ENCODE results near the gene TSPO2. TPM values are rescaled to one million over a fixed set of nuclear protein-coding genes. Genes with fewer than 3 reads are reported as not detected.

TSPO2 gene
- total RNA-seq, 1 experiment from 2014 or later = not detected

DNA sequence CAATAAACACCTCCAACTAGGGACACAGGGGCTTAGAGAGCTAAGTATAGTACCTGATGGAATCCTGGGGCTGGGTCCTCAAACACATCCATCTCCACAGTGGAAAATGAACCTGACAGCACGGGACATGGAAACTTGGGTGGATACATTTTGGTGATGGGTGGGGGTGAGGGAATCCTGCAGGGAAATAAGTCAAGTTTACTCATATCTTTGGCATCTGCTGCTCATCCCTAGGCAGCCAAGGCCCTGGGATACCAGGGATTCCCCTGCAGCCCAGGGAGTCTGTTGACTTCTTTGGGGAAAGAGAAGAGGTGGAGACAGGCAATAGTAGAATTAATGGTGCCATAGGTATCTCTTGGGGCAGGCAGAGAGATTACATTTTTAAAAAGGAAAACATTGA, 17.3 kb downstream of the TSPO2 start:
- H3K9ac ChIP-seq (ENCODE audit: low read length) = no peak overlapping the region
- H3K4me3 ChIP-seq (replicated peaks in 1 of 2; ENCODE audit: low read depth in 1 of 2, low read length in 2 of 2) = no peak overlapping the region
- ChIA-PET RAD21 (ENCODE audit: low non-redundant PET in 1 of 2, low total read pairs in 2 of 2, uncharacterized antibody in 2 of 2, unreplicated experiment in 2 of 2) (no interaction called here), POLR2A (no interaction called here), CTCF (no interaction called here)
- H3K4me2 ChIP-seq (ENCODE audit: low read length) = no peak overlapping the region; the same call in 1 of the 2 replicates
- DNase-seq (ENCODE audit: low read depth, low spot score) (no peak), ATAC-seq (peak; percentile 38; the same call in 1 of the 2 replicates)
- BruUV-seq (replicated peaks) = no TSS peak
- no peak overlapping the region for H2AFZ ChIP-seq (ENCODE audit: low read depth, low read length, poor library complexity, severe bottlenecking)
- H3K27me3 ChIP-seq (ENCODE audit: insufficient read depth, low read length) = no peaks in the 10 kb centered on the region
- H3K27ac ChIP-seq (ENCODE audit: low read depth, low read length) = no peak overlapping the region
- H3K36me3 ChIP-seq (ENCODE audit: control insufficient read depth in 1 of 2, insufficient read depth in 2 of 2, low read length in 2 of 2) = peaks cover 0 to 4% of the 10 kb centered on the region in 2 experiments; a peak in 1 of 4 replicates
- no peaks in the 10 kb centered on the region for H4K20me1 ChIP-seq (ENCODE audit: insufficient read depth)
- TF ChIP-seq, protein P1, sequence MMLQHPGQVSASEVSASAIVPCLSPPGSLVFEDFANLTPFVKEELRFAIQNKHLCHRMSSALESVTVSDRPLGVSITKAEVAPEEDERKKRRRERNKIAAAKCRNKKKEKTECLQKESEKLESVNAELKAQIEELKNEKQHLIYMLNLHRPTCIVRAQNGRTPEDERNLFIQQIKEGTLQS (IDR thresholded peaks at IDR 0.05) = no peak
- TF ChIP-seq, protein P2, sequence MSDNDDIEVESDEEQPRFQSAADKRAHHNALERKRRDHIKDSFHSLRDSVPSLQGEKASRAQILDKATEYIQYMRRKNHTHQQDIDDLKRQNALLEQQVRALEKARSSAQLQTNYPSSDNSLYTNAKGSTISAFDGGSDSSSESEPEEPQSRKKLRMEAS (IDR thresholded peaks at IDR 0.05) = no peak
- TF ChIP-seq POLR2A (IDR thresholded peaks at IDR 0.05; ENCODE audit: borderline replicate concordance, extremely low read depth, insufficient read depth, insufficient read length) = no peak
- no peak for TF ChIP-seq ELF1 (IDR thresholded peaks at IDR 0.05; ENCODE audit: borderline replicate concordance, low read depth)
- no peak for TF ChIP-seq POLR2AphosphoS5 (IDR thresholded peaks at IDR 0.05; ENCODE audit: low read depth, low read length)
- TF ChIP-seq TCF7L2 (IDR thresholded peaks at IDR 0.05; ENCODE audit: borderline replicate concordance, extremely low read depth, insufficient read depth, insufficient read length) = no peak
- no peak for TF ChIP-seq CEBPB (IDR thresholded peaks at IDR 0.05; ENCODE audit: low read depth)
- intact Hi-C loops (cut with micrococcal nuclease) = no loop called here
- H3K4me1 ChIP-seq (ENCODE audit: control insufficient read depth in 1 of 2, insufficient read depth in 2 of 2, low read length in 2 of 2) = peaks cover 0 to 17% of the 10 kb centered on the region in 2 experiments; a peak in 1 of 4 replicates
- no peaks in the 10 kb centered on the region for H3K79me2 ChIP-seq (ENCODE audit: insufficient read depth, low read length)
- no peaks in the 10 kb centered on the region for H3K9me3 ChIP-seq (ENCODE audit: control insufficient read depth in 1 of 2, insufficient read depth in 1 of 2, low read depth in 1 of 2, low read length in 2 of 2)
- H3K9me2 ChIP-seq (ENCODE audit: insufficient read depth) = no peaks in the 10 kb centered on the region

DNA sequence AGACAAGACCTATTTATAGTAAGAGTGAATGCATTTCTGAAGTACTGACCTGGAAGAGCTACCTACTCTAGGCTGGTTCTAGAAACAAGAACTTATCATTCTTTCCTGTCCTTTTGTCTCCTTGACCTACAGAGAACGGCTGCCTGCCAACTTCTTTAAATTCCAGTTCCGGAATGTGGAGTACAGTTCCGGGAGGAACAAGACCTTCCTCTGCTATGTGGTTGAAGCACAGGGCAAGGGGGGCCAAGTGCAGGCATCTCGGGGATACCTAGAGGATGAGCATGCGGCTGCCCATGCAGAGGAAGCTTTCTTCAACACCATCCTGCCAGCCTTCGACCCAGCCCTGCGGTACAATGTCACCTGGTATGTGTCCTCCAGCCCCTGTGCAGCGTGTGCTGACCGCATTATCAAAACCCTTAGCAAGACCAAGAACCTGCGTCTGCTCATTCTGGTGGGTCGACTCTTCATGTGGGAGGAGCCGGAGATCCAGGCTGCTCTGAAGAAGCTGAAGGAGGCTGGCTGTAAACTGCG, 19.0 kb downstream of the TSPO2 start:
- Histone ChIP-seq H2AFZ (ENCODE audit: low read depth, low read length, poor library complexity, severe bottlenecking) (no peak overlapping the region), H3K27ac (ENCODE audit: low read depth, low read length) (no peak overlapping the region), H3K4me2 (ENCODE audit: low read length) (no peak overlapping the region), H3K4me3 (replicated peaks in 1 of 2; ENCODE audit: low read depth in 1 of 2, low read length in 2 of 2) (no peak overlapping the region), H3K36me3 (ENCODE audit: control insufficient read depth in 1 of 2, insufficient read depth in 2 of 2, low read length in 2 of 2) (peaks cover 0 to 10% of the 10 kb centered on the region in 2 experiments; a peak in 2 of 4 replicates), H3K27me3 (ENCODE audit: insufficient read depth, low read length) (no peaks in the 10 kb centered on the region), H3K9me2 (ENCODE audit: insufficient read depth) (no peaks in the 10 kb centered on the region), H3K9ac (ENCODE audit: low read length) (no peak overlapping the region), H3K9me3 (ENCODE audit: control insufficient read depth in 1 of 2, insufficient read depth in 1 of 2, low read depth in 1 of 2, low read length in 2 of 2) (no peaks in the 10 kb centered on the region), H3K4me1 (ENCODE audit: control insufficient read depth in 1 of 2, insufficient read depth in 2 of 2, low read length in 2 of 2) (peaks cover 0 to 17% of the 10 kb centered on the region in 2 experiments; a peak in 1 of 4 replicates), H4K20me1 (ENCODE audit: insufficient read depth) (no peaks in the 10 kb centered on the region), H3K79me2 (ENCODE audit: insufficient read depth, low read length) (no peaks in the 10 kb centered on the region)
- ChIA-PET CTCF (no interaction called here), RAD21 (ENCODE audit: low non-redundant PET in 1 of 2, low total read pairs in 2 of 2, uncharacterized antibody in 2 of 2, unreplicated experiment in 2 of 2) (interaction anchor here in 1 of 2 experiments (0.6 kb wide), 1 partner anchor 689 kb away, joined by 3 read pairs; no protein-coding TSS in a partner anchor), POLR2A (no interaction called here)
- intact Hi-C loops (cut with micrococcal nuclease) = no loop called here
- DNase-seq (ENCODE audit: low read depth, low spot score) = no peak
- ATAC-seq = no peak
- no TSS peak for BruUV-seq (replicated peaks)
- no peak for TF ChIP-seq EZH2phosphoT487 (IDR thresholded peaks at IDR 0.05; ENCODE audit: borderline replicate concordance)
- TF ChIP-seq, protein P3, sequence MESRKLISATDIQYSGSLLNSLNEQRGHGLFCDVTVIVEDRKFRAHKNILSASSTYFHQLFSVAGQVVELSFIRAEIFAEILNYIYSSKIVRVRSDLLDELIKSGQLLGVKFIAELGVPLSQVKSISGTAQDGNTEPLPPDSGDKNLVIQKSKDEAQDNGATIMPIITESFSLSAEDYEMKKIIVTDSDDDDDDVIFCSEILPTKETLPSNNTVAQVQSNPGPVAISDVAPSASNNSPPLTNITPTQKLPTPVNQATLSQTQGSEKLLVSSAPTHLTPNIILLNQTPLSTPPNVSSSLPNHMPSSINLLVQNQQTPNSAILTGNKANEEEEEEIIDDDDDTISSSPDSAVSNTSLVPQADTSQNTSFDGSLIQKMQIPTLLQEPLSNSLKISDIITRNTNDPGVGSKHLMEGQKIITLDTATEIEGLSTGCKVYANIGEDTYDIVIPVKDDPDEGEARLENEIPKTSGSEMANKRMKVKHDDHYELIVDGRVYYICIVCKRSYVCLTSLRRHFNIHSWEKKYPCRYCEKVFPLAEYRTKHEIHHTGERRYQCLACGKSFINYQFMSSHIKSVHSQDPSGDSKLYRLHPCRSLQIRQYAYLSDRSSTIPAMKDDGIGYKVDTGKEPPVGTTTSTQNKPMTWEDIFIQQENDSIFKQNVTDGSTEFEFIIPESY (IDR thresholded peaks at IDR 0.05; ENCODE audit: extremely low read depth, insufficient replicate concordance, low read length) = no peak
- TF ChIP-seq ZNF274 (IDR thresholded peaks at IDR 0.05; ENCODE audit: low read depth, low read length) = no peak
- TF ChIP-seq FOSL1 (IDR thresholded peaks at IDR 0.05; ENCODE audit: low read depth) = no peak
- no peak for TF ChIP-seq CEBPB (IDR thresholded peaks at IDR 0.05; ENCODE audit: low read depth)
- no peak for TF ChIP-seq EZH2 (IDR thresholded peaks at IDR 0.05)
- no peak for TF ChIP-seq POLR2A (IDR thresholded peaks at IDR 0.05; ENCODE audit: borderline replicate concordance, extremely low read depth, insufficient read depth, insufficient read length)
- TF ChIP-seq ELF1 (IDR thresholded peaks at IDR 0.05; ENCODE audit: borderline replicate concordance, low read depth) = no peak
- no peak for TF ChIP-seq POLR2AphosphoS5 (IDR thresholded peaks at IDR 0.05; ENCODE audit: low read depth, low read length)
- TF ChIP-seq, protein P4, sequence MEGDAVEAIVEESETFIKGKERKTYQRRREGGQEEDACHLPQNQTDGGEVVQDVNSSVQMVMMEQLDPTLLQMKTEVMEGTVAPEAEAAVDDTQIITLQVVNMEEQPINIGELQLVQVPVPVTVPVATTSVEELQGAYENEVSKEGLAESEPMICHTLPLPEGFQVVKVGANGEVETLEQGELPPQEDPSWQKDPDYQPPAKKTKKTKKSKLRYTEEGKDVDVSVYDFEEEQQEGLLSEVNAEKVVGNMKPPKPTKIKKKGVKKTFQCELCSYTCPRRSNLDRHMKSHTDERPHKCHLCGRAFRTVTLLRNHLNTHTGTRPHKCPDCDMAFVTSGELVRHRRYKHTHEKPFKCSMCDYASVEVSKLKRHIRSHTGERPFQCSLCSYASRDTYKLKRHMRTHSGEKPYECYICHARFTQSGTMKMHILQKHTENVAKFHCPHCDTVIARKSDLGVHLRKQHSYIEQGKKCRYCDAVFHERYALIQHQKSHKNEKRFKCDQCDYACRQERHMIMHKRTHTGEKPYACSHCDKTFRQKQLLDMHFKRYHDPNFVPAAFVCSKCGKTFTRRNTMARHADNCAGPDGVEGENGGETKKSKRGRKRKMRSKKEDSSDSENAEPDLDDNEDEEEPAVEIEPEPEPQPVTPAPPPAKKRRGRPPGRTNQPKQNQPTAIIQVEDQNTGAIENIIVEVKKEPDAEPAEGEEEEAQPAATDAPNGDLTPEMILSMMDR (IDR thresholded peaks at IDR 0.05 in 2 of 3, conservative IDR thresholded peaks at IDR 0.05 in 1 of 3; ENCODE audit: borderline replicate concordance in 1 of 3, insufficient read depth in 1 of 3, low read depth in 2 of 3, low read length in 2 of 3) = no peak
- TF ChIP-seq SP1 (IDR thresholded peaks at IDR 0.05; ENCODE audit: low read depth) = no peak
- TF ChIP-seq CBX3 (IDR thresholded peaks at IDR 0.05; ENCODE audit: low read depth) = no peak
